Measurements from ENCODE around the gene ATP1B1.

DNA sequence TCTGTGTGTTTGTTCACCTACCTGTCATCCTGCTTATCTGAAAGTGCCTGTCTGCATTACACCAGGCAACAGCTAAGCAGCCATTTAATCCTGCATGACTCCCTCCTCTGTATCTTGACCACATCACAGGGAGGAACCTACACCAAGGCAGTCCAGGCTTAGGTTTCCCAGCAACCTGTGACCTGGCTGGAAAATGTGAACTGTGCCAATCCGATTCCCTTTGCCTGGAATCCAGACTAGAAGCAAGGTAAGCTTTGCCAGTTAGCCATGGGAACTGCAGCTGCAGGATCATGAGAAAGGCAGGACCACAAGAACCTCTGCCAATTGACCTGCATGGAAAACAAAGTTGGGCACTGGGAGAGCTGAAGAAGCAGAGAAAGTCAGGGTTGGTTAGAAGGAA is 6.3 kb upstream of the ATP1B1 start:
- no peak for TF ChIP-seq ZNF234 (CRISPR knock-in tag; conservative IDR thresholded peaks at IDR 0.05)
- TF ChIP-seq, protein P1, sequence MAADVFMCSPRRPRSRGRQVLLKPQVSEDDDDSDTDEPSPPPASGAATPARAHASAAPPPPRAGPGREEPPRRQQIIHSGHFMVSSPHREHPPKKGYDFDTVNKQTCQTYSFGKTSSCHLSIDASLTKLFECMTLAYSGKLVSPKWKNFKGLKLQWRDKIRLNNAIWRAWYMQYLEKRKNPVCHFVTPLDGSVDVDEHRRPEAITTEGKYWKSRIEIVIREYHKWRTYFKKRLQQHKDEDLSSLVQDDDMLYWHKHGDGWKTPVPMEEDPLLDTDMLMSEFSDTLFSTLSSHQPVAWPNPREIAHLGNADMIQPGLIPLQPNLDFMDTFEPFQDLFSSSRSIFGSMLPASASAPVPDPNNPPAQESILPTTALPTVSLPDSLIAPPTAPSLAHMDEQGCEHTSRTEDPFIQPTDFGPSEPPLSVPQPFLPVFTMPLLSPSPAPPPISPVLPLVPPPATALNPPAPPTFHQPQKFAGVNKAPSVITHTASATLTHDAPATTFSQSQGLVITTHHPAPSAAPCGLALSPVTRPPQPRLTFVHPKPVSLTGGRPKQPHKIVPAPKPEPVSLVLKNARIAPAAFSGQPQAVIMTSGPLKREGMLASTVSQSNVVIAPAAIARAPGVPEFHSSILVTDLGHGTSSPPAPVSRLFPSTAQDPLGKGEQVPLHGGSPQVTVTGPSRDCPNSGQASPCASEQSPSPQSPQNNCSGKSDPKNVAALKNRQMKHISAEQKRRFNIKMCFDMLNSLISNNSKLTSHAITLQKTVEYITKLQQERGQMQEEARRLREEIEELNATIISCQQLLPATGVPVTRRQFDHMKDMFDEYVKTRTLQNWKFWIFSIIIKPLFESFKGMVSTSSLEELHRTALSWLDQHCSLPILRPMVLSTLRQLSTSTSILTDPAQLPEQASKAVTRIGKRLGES (CRISPR knock-in tag; IDR thresholded peaks at IDR 0.05; ENCODE audit: borderline replicate concordance), result no peak
- no peak for TF ChIP-seq ZNF383 (CRISPR knock-in tag; IDR thresholded peaks at IDR 0.05; ENCODE audit: borderline replicate concordance)
- TF ChIP-seq RBM39 (IDR thresholded peaks at IDR 0.05; ENCODE audit: low read depth, low read length, poor library complexity, severe bottlenecking), result no peak
- no peak for TF ChIP-seq EP300 (IDR thresholded peaks at IDR 0.05; ENCODE audit: low read depth in 2 of 2, low read length in 2 of 2)
- no peak for TF ChIP-seq EP300 (CRISPR knock-in tag; IDR thresholded peaks at IDR 0.05; ENCODE audit: borderline replicate concordance)
